ELR (cell line): ENCODE results near the gene SKP2.
A peak's percentile ranks its signal among the peaks of the same experiment; 100 is the strongest.
"Not testable (repeated sequence)": the region's sequence is repeated elsewhere in the genome, so short reads cannot be mapped to it uniquely, and the experiment has no call there.

ENCODE experiments used
- DNase-seq: peaks from one replicate; pipeline ENCODE4 v3.0.0-alpha.2; 2015; ENCODE audit warnings: low read depth

Gene SKP2

GRCh38 chr5:36151434-36152323 lies at the start of gene SKP2, which contains the start of gene LMBRD2:
Gene SKP2 (plus strand): TSS chr5:36152111. CDS start chr5:36152263, 152 bp downstream.
Gene LMBRD2 (minus strand): TSS chr5:36151887. CDS start chr5:36143349, 8,538 bp downstream.
- peak; percentile 99 for DNase-seq

GRCh38 chr5:36105819-36106218 lies 46.1 kb upstream of the SKP2 start:
- no peak for DNase-seq

- peak; percentile 3 for DNase-seq
Measured at GRCh38 chr5:36108758-36109460, 43.0 kb upstream of the SKP2 start.

GRCh38 chr5:36111238-36111637 lies 40.7 kb upstream of the SKP2 start:
- no peak for DNase-seq

- no peak for DNase-seq
Measured at GRCh38 chr5:36125868-36126267, 26.0 kb upstream of the SKP2 start.

GRCh38 chr5:36128795-36129194 lies 23.1 kb upstream of the SKP2 start:
- no peak for DNase-seq

- not testable (repeated sequence) for DNase-seq
Measured at GRCh38 chr5:36129666-36130065, 22.2 kb upstream of the SKP2 start.

- not testable (repeated sequence) for DNase-seq
Measured at GRCh38 chr5:36133009-36133408, 18.9 kb upstream of the SKP2 start.

GRCh38 chr5:36135988-36136387 lies 15.9 kb upstream of the SKP2 start:
- peak; percentile 20 for DNase-seq

GRCh38 chr5:36136581-36136980 lies 15.3 kb upstream of the SKP2 start:
- no peak for DNase-seq

GRCh38 chr5:36138900-36139683 lies 12.8 kb upstream of the SKP2 start:
- DNase-seq = no peak

GRCh38 chr5:36145311-36145710 lies 6.6 kb upstream of the SKP2 start:
- no peak for DNase-seq

- no peak for DNase-seq
Measured at GRCh38 chr5:36146390-36146789, 5.5 kb upstream of the SKP2 start.

- DNase-seq = peak; percentile 70
Measured at GRCh38 chr5:36147681-36148080, 4.2 kb upstream of the SKP2 start.

- DNase-seq = peak; percentile 67
Measured at GRCh38 chr5:36150676-36151433, 1.1 kb upstream of the SKP2 start.

- DNase-seq = peak; percentile 36
Measured at GRCh38 chr5:36152324-36153297, 700 bp downstream of the SKP2 start.

- no peak for DNase-seq
Measured at GRCh38 chr5:36153298-36153677, 1.4 kb downstream of the SKP2 start.

GRCh38 chr5:36153726-36154125 lies 1.8 kb downstream of the SKP2 start:
- no peak for DNase-seq

- no peak for DNase-seq
Measured at GRCh38 chr5:36155291-36155690, 3.4 kb downstream of the SKP2 start.

GRCh38 chr5:36156121-36156601 lies 4.2 kb downstream of the SKP2 start:
- no peak for DNase-seq
